Glutamatergic neuron (in vitro differentiated cells): ENCODE measurements around the gene YPEL4. TPM values are rescaled to one million over a fixed set of nuclear protein-coding genes. Genes with fewer than 3 reads are reported as not detected.
A peak's percentile ranks its signal among the peaks of the same experiment; 100 is the strongest.

Experiments used
- DNase-seq: peaks from one replicate; pipeline ENCODE4 v3.0.0; 2022
- H3K27ac Mint-ChIP-seq: one replicate; pipeline ENCODE4 v1.8.0; 2020; ENCODE audit warnings: mild to moderate bottlenecking, mixed read lengths, inconsistent platforms; ENCODE audit not compliant: unreplicated experiment
- H3K27me3 Mint-ChIP-seq: one replicate; pipeline ENCODE4 v1.8.0; 2020; ENCODE audit warnings: mild to moderate bottlenecking, moderate library complexity, mixed read lengths, inconsistent platforms; ENCODE audit not compliant: unreplicated experiment
- H3K36me3 Mint-ChIP-seq: one replicate; pipeline ENCODE4 v1.8.0; 2020; ENCODE audit warnings: mild to moderate bottlenecking, mixed read lengths, inconsistent platforms; ENCODE audit not compliant: unreplicated experiment
- H3K4me1 Mint-ChIP-seq: one replicate; pipeline ENCODE4 v1.8.0; 2020; ENCODE audit warnings: mild to moderate bottlenecking, low read depth, mixed read lengths, inconsistent platforms; ENCODE audit not compliant: unreplicated experiment
- H3K4me3 Mint-ChIP-seq: one replicate; pipeline ENCODE4 v1.8.0; 2020; ENCODE audit warnings: mild to moderate bottlenecking, mixed read lengths, inconsistent platforms; ENCODE audit not compliant: unreplicated experiment
- H3K9me3 Mint-ChIP-seq: one replicate; pipeline ENCODE4 v1.8.0; 2020; ENCODE audit warnings: mild to moderate bottlenecking, moderate library complexity, mixed read lengths, inconsistent platforms; ENCODE audit not compliant: unreplicated experiment
- total RNA-seq: library from RNA; stranded (reverse); fragmentation: NEBNext Ultra II Directional; extraction: Animal tissue kit (Norgen Biotek cat#: 25700); gene quantifications from one replicate; pipeline ENCODE4 v1.2.1, GENCODE V29; 2021; ENCODE audit not compliant: unreplicated experiment
- TF ChIP-seq, protein P1 (sequence below): fragments of 200-600 bp; sonication (generic); IDR thresholded peaks from one replicate; pipeline ENCODE4 v1.5.0; 2021; ENCODE audit not compliant: partially characterized antibody, unreplicated experiment

The YPEL4 gene
- total RNA-seq, 1 donor from 2014 or later, result 16.9 TPM

- DNase-seq, result no peak
- Mint-ChIP-seq H3K4me3 (no peak overlapping the region), H3K36me3 (no peaks in the 10 kb centered on the region)
Observed at GRCh38 chr11:57679396-57679795, 29.7 kb upstream of the YPEL4 start.

DNA sequence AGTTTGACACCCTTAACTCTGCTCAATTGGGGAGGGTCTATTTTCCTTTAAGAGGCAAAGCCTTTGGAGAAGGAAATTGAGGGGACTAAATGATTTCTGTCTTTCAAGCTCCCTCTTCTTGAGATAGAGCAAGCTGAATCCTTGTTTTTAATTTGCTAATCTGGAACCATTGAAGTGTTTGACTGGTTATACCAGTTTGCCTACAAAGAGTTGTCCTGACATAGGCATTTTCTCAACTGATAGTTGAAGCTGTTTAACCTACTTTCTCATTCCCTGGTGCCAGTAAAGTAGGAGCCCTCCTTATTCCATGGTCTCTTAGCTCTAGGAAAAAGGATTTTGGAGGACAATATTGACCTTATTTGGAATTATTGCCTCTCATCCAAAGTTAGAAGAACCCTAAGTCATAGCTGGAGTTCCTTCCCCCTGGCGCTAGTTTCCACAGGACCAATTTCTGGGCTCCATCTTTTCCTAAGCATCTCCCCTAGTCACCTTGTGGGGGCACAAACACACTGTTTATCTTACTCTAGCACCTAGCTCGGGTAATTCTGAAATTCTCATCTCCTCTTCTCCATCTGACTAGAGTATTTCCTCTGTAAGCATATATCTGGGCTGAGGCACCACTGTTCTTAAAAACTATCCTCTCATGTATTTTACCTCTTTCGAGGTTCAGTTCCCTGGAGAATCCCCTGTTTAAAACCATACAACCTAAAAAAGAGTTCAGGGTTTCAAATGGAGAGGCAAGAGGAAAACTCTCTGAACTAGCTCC is 25.6 kb upstream of the YPEL4 start:
- no peak for DNase-seq
- Mint-ChIP-seq H3K27me3 (no peaks in the 10 kb centered on the region), H3K4me3 (no peak overlapping the region), H3K4me1 (no peaks in the 10 kb centered on the region), H3K36me3 (no peaks in the 10 kb centered on the region), H3K27ac (no peak overlapping the region), H3K9me3 (no peaks in the 10 kb centered on the region)
- TF ChIP-seq, protein P1, sequence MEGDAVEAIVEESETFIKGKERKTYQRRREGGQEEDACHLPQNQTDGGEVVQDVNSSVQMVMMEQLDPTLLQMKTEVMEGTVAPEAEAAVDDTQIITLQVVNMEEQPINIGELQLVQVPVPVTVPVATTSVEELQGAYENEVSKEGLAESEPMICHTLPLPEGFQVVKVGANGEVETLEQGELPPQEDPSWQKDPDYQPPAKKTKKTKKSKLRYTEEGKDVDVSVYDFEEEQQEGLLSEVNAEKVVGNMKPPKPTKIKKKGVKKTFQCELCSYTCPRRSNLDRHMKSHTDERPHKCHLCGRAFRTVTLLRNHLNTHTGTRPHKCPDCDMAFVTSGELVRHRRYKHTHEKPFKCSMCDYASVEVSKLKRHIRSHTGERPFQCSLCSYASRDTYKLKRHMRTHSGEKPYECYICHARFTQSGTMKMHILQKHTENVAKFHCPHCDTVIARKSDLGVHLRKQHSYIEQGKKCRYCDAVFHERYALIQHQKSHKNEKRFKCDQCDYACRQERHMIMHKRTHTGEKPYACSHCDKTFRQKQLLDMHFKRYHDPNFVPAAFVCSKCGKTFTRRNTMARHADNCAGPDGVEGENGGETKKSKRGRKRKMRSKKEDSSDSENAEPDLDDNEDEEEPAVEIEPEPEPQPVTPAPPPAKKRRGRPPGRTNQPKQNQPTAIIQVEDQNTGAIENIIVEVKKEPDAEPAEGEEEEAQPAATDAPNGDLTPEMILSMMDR, result no peak

More at GRCh38 chr11:57679396-57679795, 29.7 kb upstream of the YPEL4 start:
- TF ChIP-seq, protein P1, result no peak
- Mint-ChIP-seq H3K27me3 (no peaks in the 10 kb centered on the region), H3K4me1 (no peaks in the 10 kb centered on the region), H3K27ac (no peak overlapping the region), H3K9me3 (no peaks in the 10 kb centered on the region)

DNA sequence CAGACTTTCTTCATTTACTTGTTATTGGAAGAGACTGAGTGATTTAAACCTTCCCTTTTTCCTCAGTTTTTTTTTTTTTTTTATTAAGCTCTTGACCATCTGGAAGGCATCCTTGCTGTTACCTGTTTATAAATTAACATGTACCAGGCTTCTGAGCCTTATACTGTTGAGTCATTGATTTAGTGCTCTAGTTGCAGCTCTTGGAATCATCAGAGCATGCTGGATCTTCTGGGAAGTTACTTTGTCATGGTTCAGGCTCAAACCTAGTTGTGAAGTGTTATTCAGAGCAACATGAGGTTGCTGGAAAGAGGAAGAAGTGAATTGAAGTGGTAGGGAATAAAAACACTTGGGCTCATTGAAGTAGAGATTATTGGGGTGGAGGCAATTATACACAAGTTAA is 24.5 kb upstream of the YPEL4 start:
- Mint-ChIP-seq H3K27ac (peak overlapping the region; percentile 3), H3K4me3 (no peak overlapping the region)
- TF ChIP-seq, protein P1, result no peak

GRCh38 chr11:57668434-57668782 is 18.7 kb upstream of the YPEL4 start:
- DNase-seq, result no peak
- Mint-ChIP-seq H3K27me3 (peaks cover 21% of the 10 kb centered on the region), H3K9me3 (peaks cover 24% of the 10 kb centered on the region), H3K4me1 (peaks cover 5% of the 10 kb centered on the region), H3K36me3 (no peaks in the 10 kb centered on the region), H3K4me3 (peak overlapping the region; percentile 97), H3K27ac (peak overlapping the region; percentile 89)
- TF ChIP-seq, protein P1, result no peak

More for the DNA sequence above, 24.5 kb upstream of the YPEL4 start:
- DNase-seq, result no peak
- H3K36me3 Mint-ChIP-seq, result no peaks in the 10 kb centered on the region
- peaks cover 5% of the 10 kb centered on the region for H3K4me1 Mint-ChIP-seq
- peaks cover under 1% of the 10 kb centered on the region for H3K27me3 Mint-ChIP-seq
- no peaks in the 10 kb centered on the region for H3K9me3 Mint-ChIP-seq

- peaks cover 24% of the 10 kb centered on the region for H3K9me3 Mint-ChIP-seq
- peaks cover 21% of the 10 kb centered on the region for H3K27me3 Mint-ChIP-seq
- peak; percentile 99 for DNase-seq
- H3K36me3 Mint-ChIP-seq, result no peaks in the 10 kb centered on the region
- H3K27ac Mint-ChIP-seq, result peak within 1 kb of the TSS; percentile 100
- TF ChIP-seq, protein P1, result peak; percentile 65
- H3K4me3 Mint-ChIP-seq, result peak within 1 kb of the TSS; percentile 97
- peaks cover 5% of the 10 kb centered on the region for H3K4me1 Mint-ChIP-seq
Observed at GRCh38 chr11:57667736-57668433, 18.2 kb upstream of the YPEL4 start, which contains the start of gene ZDHHC5. Gene ZDHHC5, plus strand, starts transcription at chr11:57668114. Its CDS starts 4,977 bp downstream, at chr11:57673091.
